Thymus (tissue), 14 donors: Measurements from ENCODE around the gene CCR5. TPM values are rescaled to one million over a fixed set of nuclear protein-coding genes. Genes with fewer than 3 reads are reported as not detected.
"Not testable (repeated sequence)": the region's sequence is repeated elsewhere in the genome, so short reads cannot be mapped to it uniquely, and the experiment has no call there.

ENCODE experiments used
- DNase-seq, 9 donors: peaks; one replicate each; pipeline ENCODE4 v3.0.0-alpha.2; 2013; ENCODE audit warnings: low spot score in 9 of 9, low read depth in 6 of 9, missing footprints in 1 of 9
- H3K27ac ChIP-seq, 2 donors: one replicate each; pipeline ENCODE4 v1.5.1; 2013; ENCODE audit warnings: control low read depth in 1 of 2, low read depth in 1 of 2, low read length in 1 of 2, mild to moderate bottlenecking in 1 of 2, moderate library complexity in 1 of 2
- H3K27me3 ChIP-seq, 2 donors: one replicate each; pipeline ENCODE4 v1.5.1; 2013; ENCODE audit warnings: low read length in 1 of 2; ENCODE audit not compliant: control insufficient read depth in 2 of 2, insufficient read depth in 1 of 2
- H3K36me3 ChIP-seq, 2 donors: one replicate each; pipeline ENCODE4 v1.5.1; 2013; ENCODE audit warnings: low read length in 1 of 2, mild to moderate bottlenecking in 1 of 2, moderate library complexity in 1 of 2; ENCODE audit not compliant: control insufficient read depth in 2 of 2, insufficient read depth in 2 of 2
- H3K4me1 ChIP-seq, 2 donors: one replicate each; pipeline ENCODE4 v1.5.1; 2013; ENCODE audit warnings: low read length in 2 of 2; ENCODE audit not compliant: control insufficient read depth in 2 of 2, insufficient read depth in 2 of 2
- H3K4me3 ChIP-seq, 2 donors: one replicate each; pipeline ENCODE4 v1.5.1; 2013; ENCODE audit warnings: low read length in 2 of 2, control low read depth in 1 of 2, mild to moderate bottlenecking in 1 of 2
- H3K9me3 ChIP-seq, 2 donors: one replicate each; pipeline ENCODE4 v1.5.1; 2013; ENCODE audit warnings: low read length in 1 of 2, mild to moderate bottlenecking in 1 of 2; ENCODE audit not compliant: control insufficient read depth in 2 of 2, insufficient read depth in 1 of 2
- WGBS: extraction: QIAGEN DNeasy Blood & Tissue Kit; methylation state at CpG from one replicate; pipeline ENCODE4 v1.1.7; 2013; 5-methylcytosine and 5-hydroxymethylcytosine counted together
- long read RNA-seq, 10 donors: transcript quantifications; one replicate each; lab custom pipeline, GENCODE V29; 2026
- polyA plus RNA-seq: library from polyadenylated mRNA; stranded (reverse); fragments of 200-250 nt; gene quantifications from one replicate; pipeline ENCODE4 v1.2.3, GENCODE V29; 2013
- total RNA-seq: library from RNA; stranded (reverse); fragments of 120-200 nt; gene quantifications from one replicate; pipeline ENCODE4 v1.2.4, GENCODE V29; 2013
- donor health status: healthy.

The CCR5 gene
- total RNA-seq (1.2 TPM), polyA plus RNA-seq (5.2 TPM)
- long read RNA-seq, donor 1 = 0 reads
- long read RNA-seq, donor 2, partial matches to known transcripts = 0 of 1 reads
- long read RNA-seq, donor 2, other reads (novel, unspliced or antisense) = 0 of 1 reads
- long read RNA-seq, donor 3 = 0 reads
- long read RNA-seq, donor 4, partial matches to known transcripts = 0 of 3 reads
- long read RNA-seq, donor 4, other reads (novel, unspliced or antisense) = 0 of 3 reads
- long read RNA-seq, donor 5, partial matches to known transcripts = 0 of 3 reads
- long read RNA-seq, donor 5, other reads (novel, unspliced or antisense) = 0 of 3 reads
- long read RNA-seq, donor 6, partial matches to known transcripts = 0 of 1 reads
- long read RNA-seq, donor 6, other reads (novel, unspliced or antisense) = 0 of 1 reads
- long read RNA-seq, donor 7, partial matches to known transcripts = 0 of 1 reads
- long read RNA-seq, donor 7, other reads (novel, unspliced or antisense) = 0 of 1 reads
- long read RNA-seq, donor 8 = 0 reads
- long read RNA-seq, donor 9, partial matches to known transcripts = 0 of 1 reads
- long read RNA-seq, donor 9, other reads (novel, unspliced or antisense) = 0 of 1 reads
- long read RNA-seq, donor 10 = 0 reads

GRCh38 chr3:46370839-46371518, at the start of gene CCR5:
Gene CCR5 (plus strand): TSS chr3:46370946. CDS start chr3:46372903, 1,957 bp downstream.
- Histone ChIP-seq H3K4me3 (no peak within 1 kb of the TSS), H3K27ac (peak within 1 kb of the TSS in 1 of 2 donors; percentile 63), H3K27me3 (no peaks in the 10 kb centered on the region), H3K36me3 (no peaks in the 10 kb centered on the region), H3K4me1 (peaks cover 0 to 64% of the 10 kb centered on the region in 2 donors), H3K9me3 (no peaks in the 10 kb centered on the region)
- peak in 2 of 9 donors; percentile 31 to 71 for DNase-seq
- 21% methylated on average over 5 of the region's 5 CpGs for WGBS

- 76% methylated on average over 1 of the region's 1 CpG for WGBS
- no peaks in the 10 kb centered on the region for H3K27me3 ChIP-seq
- H3K4me1 ChIP-seq = no peaks in the 10 kb centered on the region
- peaks cover 0 to 3% of the 10 kb centered on the region in 2 donors for H3K9me3 ChIP-seq
- no peak overlapping the region for H3K27ac ChIP-seq
- no peaks in the 10 kb centered on the region for H3K36me3 ChIP-seq
- DNase-seq = no peak
- no peak overlapping the region for H3K4me3 ChIP-seq
These were observed 49.2 kb upstream of the CCR5 start for GRCh38 chr3:46321461-46322104.

- H3K4me1 ChIP-seq = no peaks in the 10 kb centered on the region
- H3K27me3 ChIP-seq = no peaks in the 10 kb centered on the region
- no peaks in the 10 kb centered on the region for H3K36me3 ChIP-seq
- no peak overlapping the region for H3K4me3 ChIP-seq
- 95% methylated on average over 2 of the region's 2 CpGs for WGBS
- H3K27ac ChIP-seq = no peak overlapping the region
- H3K9me3 ChIP-seq = peaks cover 0 to 3% of the 10 kb centered on the region in 2 donors
- no peak for DNase-seq
These were observed 46.7 kb upstream of the CCR5 start for GRCh38 chr3:46324036-46324435.

- DNase-seq = no peak
- peaks cover 0 to 3% of the 10 kb centered on the region in 2 donors for H3K9me3 ChIP-seq
These were observed 45.0 kb upstream of the CCR5 start for GRCh38 chr3:46325645-46326300.

GRCh38 chr3:46330676-46331075, 40.1 kb upstream of the CCR5 start:
- not testable (repeated sequence) for H3K27ac ChIP-seq, H3K27me3 ChIP-seq, H3K36me3 ChIP-seq, H3K9me3 ChIP-seq, DNase-seq, H3K4me1 ChIP-seq, H3K4me3 ChIP-seq
- WGBS = 96% methylated on average over 3 of the region's 3 CpGs

More at GRCh38 chr3:46325645-46326300, 45.0 kb upstream of the CCR5 start:
- Histone ChIP-seq H3K27me3 (no peaks in the 10 kb centered on the region), H3K4me3 (no peak overlapping the region), H3K4me1 (no peaks in the 10 kb centered on the region), H3K27ac (no peak overlapping the region), H3K36me3 (no peaks in the 10 kb centered on the region)
- WGBS = 93% methylated on average over 1 of the region's 1 CpG

GRCh38 chr3:46334741-46335478, 35.8 kb upstream of the CCR5 start:
- H3K36me3 ChIP-seq = no peaks in the 10 kb centered on the region
- H3K4me1 ChIP-seq = no peaks in the 10 kb centered on the region
- H3K4me3 ChIP-seq = no peak overlapping the region
- DNase-seq = no peak
- WGBS = 73% methylated on average over 4 of the region's 4 CpGs
- peaks cover 5 to 13% of the 10 kb centered on the region in 2 donors for H3K9me3 ChIP-seq
- no peaks in the 10 kb centered on the region for H3K27me3 ChIP-seq
- no peak overlapping the region for H3K27ac ChIP-seq

- Histone ChIP-seq H3K4me3 (no peak overlapping the region), H3K9me3 (peaks cover 5 to 13% of the 10 kb centered on the region in 2 donors), H3K36me3 (no peaks in the 10 kb centered on the region), H3K4me1 (no peaks in the 10 kb centered on the region), H3K27ac (no peak overlapping the region), H3K27me3 (no peaks in the 10 kb centered on the region)
- no peak for DNase-seq
- WGBS = 97% methylated on average over 3 of the region's 3 CpGs
These were observed 35.2 kb upstream of the CCR5 start for GRCh38 chr3:46335541-46335940.

- no peaks in the 10 kb centered on the region for H3K4me1 ChIP-seq
- no peak for DNase-seq
- H3K27me3 ChIP-seq = no peaks in the 10 kb centered on the region
- no peaks in the 10 kb centered on the region for H3K36me3 ChIP-seq
- H3K4me3 ChIP-seq = no peak overlapping the region
- H3K27ac ChIP-seq = no peak overlapping the region
- H3K9me3 ChIP-seq = peaks cover 5 to 13% of the 10 kb centered on the region in 2 donors
These were observed 32.8 kb upstream of the CCR5 start for GRCh38 chr3:46337911-46338310.
